ENCODE data around the gene GALNT2.

Gene GALNT2

GRCh38 chr1:230117694-230118093 is 50.7 kb downstream of the GALNT2 start:
- no peak for DNase-seq

DNA sequence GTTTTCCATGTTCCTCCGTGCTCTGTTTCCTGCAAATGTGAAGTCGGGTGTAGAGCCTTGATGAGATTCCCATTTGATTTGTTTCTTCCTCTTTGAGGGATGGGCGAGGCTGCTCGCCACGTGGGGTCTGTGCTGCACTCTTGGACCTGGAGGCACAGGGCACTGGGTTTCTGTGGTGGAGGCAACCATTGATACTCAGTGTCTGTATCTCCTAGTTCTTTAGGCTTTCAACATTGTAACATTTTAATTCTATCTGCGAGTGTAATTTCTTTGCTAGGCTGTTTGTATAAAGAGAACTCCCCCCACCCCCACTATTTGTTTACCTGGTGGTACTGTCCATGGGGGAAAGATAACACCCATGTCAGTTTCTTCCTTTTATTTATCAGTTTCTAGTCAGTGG is 52.3 kb downstream of the GALNT2 start:
- no peak for DNase-seq

DNA sequence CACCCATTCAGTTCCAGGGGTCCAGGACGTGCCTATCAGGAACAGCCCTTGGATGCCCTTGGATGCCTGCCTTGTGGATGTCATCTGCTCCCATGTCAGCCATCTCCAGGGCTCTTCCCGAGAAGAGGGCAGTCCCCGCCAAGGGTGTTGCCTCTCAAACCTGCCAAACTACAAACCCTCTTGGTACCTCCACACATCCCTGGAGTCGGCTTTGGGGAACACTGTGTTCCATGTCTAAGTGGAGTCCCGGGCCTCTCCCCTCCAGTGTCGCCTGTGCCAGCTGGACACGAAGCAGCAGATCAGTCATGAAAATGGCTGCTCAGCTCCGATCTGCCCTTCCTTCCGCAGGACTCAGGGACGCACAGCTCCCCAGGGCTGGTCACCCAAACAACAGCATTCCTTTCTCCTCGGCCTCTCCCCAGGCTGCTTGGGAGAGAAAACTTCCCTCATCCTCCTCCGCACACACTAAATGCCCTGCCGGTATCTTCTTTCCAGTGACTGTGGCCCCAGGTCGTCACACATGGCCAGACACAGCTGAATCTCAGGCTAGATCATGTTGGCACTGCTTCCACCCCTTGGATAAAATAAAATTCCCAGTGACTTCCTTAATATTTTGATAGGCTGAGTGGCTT is 53.4 kb downstream of the GALNT2 start:
- DNase-seq: no peak

DNA sequence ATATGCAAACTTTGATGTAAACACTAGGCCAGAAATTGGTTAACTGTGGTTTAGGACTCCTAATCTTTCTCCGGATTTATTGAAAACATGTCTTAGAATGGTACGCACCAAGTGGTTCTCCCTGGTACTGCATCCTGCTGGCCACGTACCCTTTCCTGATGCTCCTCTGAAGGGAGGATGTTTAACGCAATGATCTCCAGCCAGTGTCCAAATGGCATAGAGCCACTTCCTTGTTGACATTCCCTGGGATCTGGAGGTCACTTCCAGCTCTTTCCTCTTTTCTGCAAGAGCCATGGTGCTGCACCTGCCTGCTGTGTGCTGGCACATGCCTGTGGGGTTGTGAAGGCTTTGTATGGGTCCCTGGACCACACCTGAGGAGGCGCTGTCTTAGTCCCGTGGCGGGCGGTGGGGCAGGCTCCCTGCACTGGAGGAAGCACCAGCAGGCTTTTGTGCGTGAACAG is 53.9 kb downstream of the GALNT2 start:
- DNase-seq: no peak

DNA sequence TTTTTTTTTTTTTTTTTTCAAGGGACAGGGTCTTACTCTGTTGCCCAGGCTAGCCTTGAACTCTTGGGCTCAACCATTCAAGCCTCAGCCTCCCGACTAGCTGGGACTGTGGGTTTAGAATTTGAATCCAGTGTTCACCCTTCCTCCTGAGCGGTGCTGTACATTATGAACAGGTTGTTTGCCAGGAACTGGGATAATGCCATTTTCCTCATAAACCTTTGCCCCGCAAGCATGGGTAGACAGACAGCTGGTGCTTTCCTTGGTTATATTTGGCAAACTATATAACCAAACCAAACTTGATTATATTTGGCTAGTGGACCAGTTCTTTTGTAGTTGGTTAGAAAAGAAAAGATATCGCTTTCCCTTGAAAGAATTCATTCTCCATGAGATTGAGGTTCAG is 54.9 kb downstream of the GALNT2 start:
- DNase-seq: no peak

DNA sequence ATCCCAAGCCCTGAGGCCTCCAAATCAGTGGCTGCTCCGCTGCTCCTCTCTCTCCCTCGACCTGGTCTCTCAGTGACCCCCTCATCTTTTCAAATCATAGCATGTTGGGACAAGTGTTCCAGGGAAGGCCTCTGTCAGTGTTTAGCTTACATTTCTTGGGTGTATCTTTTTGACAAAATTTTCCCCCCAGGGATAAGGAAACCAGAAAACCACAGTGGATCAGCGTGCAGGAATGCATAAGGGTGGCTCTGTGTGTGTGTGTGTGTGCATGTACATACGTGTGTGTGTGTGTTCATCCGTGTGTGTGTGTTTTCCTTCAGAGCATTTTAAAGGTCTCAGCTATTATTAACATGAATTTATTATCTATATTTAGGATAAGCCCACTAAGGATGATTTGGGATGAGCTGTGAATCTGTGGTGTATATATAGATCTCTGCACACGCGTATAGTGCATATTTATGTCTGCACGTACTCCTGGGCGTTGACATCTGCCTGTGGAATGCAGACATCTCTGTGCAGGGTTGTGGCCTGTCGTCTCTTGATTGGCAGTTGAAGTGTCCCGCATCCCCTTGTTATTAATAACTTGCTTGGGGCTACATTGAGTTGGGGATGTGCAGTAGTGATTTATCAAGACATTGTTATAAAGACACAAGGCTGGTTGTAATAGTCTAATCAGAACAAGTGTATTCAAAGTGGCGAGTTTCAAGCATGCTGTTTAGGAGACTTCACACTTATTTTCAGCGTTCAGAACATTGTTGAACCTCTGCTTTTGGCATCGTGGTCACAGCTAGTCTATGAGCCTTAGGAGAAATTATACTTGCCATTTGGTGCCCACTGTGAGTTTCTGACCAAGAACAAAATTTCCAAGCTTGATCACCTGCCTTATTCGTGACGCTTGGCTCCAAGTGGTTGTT is 55.6 kb downstream of the GALNT2 start:
- no peak for DNase-seq

GRCh38 chr1:230123280-230124185 is 56.5 kb downstream of the GALNT2 start:
- no peak for DNase-seq

GRCh38 chr1:230124186-230125128 is 57.4 kb downstream of the GALNT2 start:
- no peak for DNase-seq

DNA sequence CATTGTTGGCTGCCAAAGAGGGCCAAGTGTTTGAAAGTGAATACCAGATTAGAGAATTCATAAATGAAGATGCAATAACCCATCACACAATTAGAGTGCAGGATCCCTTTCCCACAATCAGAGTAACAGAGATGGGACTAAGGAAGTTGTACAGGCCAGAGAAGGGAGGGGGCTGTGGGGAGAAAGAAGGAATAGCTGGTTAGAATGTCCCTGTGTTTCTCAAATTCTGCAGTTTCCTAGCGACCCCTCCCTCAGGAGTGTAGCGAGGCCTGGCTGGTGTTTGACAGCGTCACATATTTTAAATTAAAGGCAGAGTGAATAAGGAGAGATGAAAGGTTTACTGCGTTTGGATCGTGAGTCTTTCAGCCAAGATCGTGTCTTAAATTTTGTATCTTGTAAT is 58.1 kb downstream of the GALNT2 start:
- DNase-seq: no peak

DNA sequence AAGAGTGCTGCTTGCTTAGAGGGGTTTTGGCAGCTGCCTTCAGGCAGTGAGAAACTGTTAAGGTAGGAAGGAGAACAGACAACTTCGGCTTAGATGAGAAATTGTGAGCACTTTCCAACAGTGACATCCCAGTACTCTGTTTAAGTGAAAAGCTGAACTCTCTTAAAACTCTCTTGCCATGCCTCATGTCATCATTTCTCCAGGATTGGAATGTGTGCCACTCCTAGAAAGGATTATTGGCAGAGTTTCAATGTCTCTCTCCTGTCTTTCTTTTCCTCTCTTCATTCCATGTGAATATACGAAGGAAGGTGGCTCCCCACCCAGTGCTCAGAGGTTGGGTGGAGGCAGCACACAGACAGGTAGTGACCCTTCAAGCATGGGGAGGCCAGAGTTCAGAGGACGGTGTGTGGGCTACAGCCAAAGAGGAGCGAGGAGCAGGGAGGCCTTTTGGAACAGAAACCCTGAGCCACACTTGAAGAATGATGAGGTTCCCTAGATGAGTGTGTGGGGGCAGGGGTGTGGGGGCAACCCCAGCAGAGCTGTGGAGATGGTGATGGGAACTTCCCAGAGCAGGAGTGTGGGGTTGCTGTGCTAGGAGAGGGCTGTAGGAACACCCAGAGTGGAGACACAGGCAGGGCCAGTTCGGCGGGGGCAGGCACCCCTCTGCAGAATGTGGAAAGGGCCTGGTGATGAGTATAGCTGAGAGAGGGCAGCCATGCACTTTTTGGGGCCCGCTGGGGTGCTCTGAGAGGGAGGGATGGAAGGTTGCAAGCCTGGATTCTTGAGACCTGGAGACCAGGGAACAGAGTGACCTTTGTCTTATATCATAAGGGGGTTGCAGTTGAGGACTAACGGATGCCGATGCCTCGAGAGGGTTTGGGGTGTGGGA is 58.8 kb downstream of the GALNT2 start:
- no peak for DNase-seq

GRCh38 chr1:230126529-230127104 is 59.6 kb downstream of the GALNT2 start:
- DNase-seq: no peak

DNA sequence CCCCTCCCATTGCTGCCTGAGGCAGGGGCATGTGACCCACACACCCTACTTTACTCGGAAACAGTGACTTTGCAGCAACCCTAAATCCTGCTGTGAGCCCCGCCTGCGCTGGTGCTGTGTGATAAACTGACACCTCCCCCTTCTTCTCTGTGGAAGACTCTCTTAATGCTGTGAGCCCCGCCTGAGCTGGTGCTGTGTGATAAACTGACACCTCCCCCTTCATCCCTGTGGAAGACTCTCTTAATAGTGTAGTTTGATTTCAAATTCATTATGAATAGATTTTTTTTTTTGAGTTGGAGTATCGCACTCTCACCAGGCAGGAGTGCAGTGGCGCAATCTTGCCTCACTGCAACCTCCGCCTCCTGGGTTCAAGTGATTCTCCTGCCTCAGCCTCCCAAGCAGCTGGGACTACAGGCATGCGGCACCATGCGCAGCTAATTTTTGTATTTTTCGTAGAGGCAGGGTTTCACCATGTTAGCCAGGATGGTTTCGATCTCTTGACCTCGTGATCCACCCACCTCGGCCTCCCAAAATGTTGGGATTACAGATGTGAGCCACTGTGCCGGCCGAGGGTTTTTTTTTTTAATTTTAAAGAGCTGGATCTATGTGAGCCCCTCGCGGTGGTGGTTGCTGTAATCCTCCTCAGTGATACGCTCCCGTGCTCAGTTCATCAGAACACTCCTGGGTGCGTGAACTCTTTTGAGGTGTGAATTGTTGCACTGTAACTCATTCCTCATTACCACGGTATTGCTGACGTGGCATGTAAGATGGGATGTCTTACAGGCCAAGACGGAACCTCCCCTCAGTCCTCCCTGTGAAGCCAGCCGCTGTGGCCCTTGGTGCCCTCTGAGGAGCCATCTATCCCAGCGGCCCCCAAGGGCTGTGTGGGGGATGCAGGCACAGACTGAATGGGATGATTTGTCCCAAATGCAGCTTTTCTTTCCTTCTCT is 60.3 kb downstream of the GALNT2 start:
- no peak for DNase-seq

- no peak for DNase-seq
These were observed 61.7 kb downstream of the GALNT2 start for GRCh38 chr1:230128569-230129285.

DNA sequence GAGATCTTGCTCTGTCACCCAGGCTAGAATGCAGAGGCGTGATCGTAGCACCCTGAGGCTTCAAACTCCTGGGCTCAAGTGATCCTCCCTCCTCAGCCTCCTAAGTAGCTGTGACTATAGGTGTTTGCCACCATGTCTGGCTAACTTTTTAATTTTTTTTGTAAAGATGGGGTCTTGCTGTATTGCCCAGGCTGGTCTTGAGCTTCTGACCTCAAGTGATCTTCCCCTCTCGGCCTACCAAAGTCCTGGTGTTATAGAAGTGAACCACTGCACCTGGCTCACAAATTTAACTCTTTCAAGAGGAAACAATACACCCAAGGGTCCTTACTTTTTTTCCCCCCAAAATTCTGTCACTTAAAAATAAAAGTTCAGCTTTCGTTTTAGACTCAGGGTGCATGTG is 62.3 kb downstream of the GALNT2 start:
- DNase-seq: no peak

GRCh38 chr1:230130172-230130944 is 63.3 kb downstream of the GALNT2 start:
- peak; percentile 82 for DNase-seq

GRCh38 chr1:230131457-230131856 is 64.4 kb downstream of the GALNT2 start:
- DNase-seq: no peak

DNA sequence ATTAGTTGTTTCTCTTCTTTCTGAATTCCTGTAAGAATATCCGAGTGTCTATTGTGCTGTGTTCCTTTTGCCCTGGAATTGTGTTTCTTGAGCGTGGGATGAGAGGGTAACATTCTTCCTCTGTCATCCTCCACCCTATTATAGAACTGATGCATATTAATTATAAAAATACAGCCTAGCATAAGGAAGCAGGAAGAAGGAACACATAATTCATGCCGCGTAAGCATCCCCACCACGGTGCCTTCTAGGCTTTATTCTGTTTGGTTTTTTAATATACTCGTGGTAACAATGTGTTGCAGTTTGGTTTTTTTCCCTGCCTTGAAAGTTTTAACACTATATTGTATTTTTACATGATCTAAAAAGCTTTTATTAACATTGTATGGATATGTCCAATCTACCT is 65.7 kb downstream of the GALNT2 start:
- no peak for DNase-seq

GRCh38 chr1:230135726-230136125 is 68.7 kb downstream of the GALNT2 start:
- DNase-seq: no peak
